ENCODE data around the gene GTPBP4.
"Not testable (repeated sequence)": the region's sequence is repeated elsewhere in the genome, so short reads cannot be mapped to it uniquely, and the experiment has no call there.

GTPBP4 gene

GRCh38 chr10:1056326-1057105, 68.3 kb downstream of the GTPBP4 start, which contains the start of gene WDR37:
Gene WDR37, plus strand, starts transcription at chr10:1056385. Its CDS starts 15,771 bp downstream, at chr10:1072156.
- peak; percentile 72 to 84 for DNase-seq (ENCODE audit: low read depth in 1 of 2, low spot score in 1 of 2)

GRCh38 chr10:1057106-1057657, 68.9 kb downstream of the GTPBP4 start:
- DNase-seq (ENCODE audit: low read depth in 1 of 2, low spot score in 1 of 2): no peak

- no peak for DNase-seq (ENCODE audit: low read depth in 1 of 2, low spot score in 1 of 2)
These were observed 69.8 kb downstream of the GTPBP4 start for GRCh38 chr10:1058017-1058416.

- DNase-seq (ENCODE audit: low read depth in 1 of 2, low spot score in 1 of 2): no peak
These were observed 71.7 kb downstream of the GTPBP4 start for GRCh38 chr10:1059902-1060301.

GRCh38 chr10:1061930-1062774, 73.9 kb downstream of the GTPBP4 start:
- no peak for DNase-seq (ENCODE audit: low read depth in 1 of 2, low spot score in 1 of 2)

- DNase-seq (ENCODE audit: low read depth in 1 of 2, low spot score in 1 of 2): no peak
These were observed 75.1 kb downstream of the GTPBP4 start for GRCh38 chr10:1063232-1063865.

- DNase-seq (ENCODE audit: low read depth in 1 of 2, low spot score in 1 of 2): no peak
These were observed 76.7 kb downstream of the GTPBP4 start for GRCh38 chr10:1064964-1065247.

- DNase-seq (ENCODE audit: low read depth in 1 of 2, low spot score in 1 of 2): not testable (repeated sequence)
These were observed 78.5 kb downstream of the GTPBP4 start for GRCh38 chr10:1066734-1067133.

GRCh38 chr10:1068380-1069361, 80.4 kb downstream of the GTPBP4 start:
- DNase-seq (ENCODE audit: low read depth in 1 of 2, low spot score in 1 of 2): no peak

Data from stimulated activated CD4-positive, alpha-beta T cell treated with anti-CD3 and anti-CD28 coated beads, Interleukin-15, amount 100 ng/mL, for 1 hour (primary cell).